ENCODE measurements around the gene ZDHHC8. TPM values are rescaled to one million over a fixed set of nuclear protein-coding genes. Genes with fewer than 3 reads are reported as not detected.
A peak's percentile ranks its signal among the peaks of the same experiment; 100 is the strongest.

The ZDHHC8 gene
- total and polyA plus RNA-seq, 2 experiments from 2014 or later = 30.3 to 53.4 TPM

DNA sequence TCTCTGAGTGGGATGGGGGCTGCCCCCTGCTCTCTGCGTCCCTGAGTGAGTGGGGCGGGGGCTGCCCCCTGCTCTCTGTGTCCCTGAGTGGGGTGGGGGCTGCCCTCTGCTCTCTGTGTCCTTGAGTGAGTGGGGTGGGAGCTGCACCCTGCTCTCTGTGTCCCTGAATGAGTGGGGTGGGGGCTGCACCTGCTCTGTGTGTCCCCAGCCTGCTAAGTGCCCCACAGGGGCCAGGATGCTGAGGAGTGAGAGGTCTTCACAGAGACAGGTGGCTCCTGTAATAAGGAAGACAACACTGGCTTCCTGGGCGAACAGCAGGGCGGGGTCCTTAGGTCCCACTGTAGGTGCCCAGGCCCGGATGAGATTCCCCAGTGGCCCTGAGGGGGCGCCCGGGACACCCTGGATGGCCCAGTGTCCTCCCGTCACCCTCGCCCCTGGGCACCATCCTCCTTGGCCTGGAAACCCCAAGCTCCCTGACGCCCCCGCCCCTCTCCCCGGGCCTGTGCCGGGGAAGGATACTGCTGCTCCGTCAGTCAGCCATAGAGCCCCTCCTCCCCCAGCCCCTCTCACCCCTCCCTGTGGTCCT, 23.1 kb downstream of the ZDHHC8 start:
- TF ChIP-seq, protein P1, sequence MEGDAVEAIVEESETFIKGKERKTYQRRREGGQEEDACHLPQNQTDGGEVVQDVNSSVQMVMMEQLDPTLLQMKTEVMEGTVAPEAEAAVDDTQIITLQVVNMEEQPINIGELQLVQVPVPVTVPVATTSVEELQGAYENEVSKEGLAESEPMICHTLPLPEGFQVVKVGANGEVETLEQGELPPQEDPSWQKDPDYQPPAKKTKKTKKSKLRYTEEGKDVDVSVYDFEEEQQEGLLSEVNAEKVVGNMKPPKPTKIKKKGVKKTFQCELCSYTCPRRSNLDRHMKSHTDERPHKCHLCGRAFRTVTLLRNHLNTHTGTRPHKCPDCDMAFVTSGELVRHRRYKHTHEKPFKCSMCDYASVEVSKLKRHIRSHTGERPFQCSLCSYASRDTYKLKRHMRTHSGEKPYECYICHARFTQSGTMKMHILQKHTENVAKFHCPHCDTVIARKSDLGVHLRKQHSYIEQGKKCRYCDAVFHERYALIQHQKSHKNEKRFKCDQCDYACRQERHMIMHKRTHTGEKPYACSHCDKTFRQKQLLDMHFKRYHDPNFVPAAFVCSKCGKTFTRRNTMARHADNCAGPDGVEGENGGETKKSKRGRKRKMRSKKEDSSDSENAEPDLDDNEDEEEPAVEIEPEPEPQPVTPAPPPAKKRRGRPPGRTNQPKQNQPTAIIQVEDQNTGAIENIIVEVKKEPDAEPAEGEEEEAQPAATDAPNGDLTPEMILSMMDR (IDR thresholded peaks at IDR 0.05; ENCODE audit: low read depth, low read length) = no peak
- no peak overlapping the region for H3K4me3 ChIP-seq
- no peak for DNase-seq (ENCODE audit: low read depth in 1 of 2, low spot score in 1 of 2)
- peaks cover 8% of the 10 kb centered on the region for H3K4me1 ChIP-seq (ENCODE audit: low read depth)
- no peaks in the 10 kb centered on the region for H3K9me3 ChIP-seq (ENCODE audit: low read depth)
- no peaks in the 10 kb centered on the region for H3K27me3 ChIP-seq
- no peak overlapping the region for H3K27ac ChIP-seq
- no peaks in the 10 kb centered on the region for H3K36me3 ChIP-seq

DNA sequence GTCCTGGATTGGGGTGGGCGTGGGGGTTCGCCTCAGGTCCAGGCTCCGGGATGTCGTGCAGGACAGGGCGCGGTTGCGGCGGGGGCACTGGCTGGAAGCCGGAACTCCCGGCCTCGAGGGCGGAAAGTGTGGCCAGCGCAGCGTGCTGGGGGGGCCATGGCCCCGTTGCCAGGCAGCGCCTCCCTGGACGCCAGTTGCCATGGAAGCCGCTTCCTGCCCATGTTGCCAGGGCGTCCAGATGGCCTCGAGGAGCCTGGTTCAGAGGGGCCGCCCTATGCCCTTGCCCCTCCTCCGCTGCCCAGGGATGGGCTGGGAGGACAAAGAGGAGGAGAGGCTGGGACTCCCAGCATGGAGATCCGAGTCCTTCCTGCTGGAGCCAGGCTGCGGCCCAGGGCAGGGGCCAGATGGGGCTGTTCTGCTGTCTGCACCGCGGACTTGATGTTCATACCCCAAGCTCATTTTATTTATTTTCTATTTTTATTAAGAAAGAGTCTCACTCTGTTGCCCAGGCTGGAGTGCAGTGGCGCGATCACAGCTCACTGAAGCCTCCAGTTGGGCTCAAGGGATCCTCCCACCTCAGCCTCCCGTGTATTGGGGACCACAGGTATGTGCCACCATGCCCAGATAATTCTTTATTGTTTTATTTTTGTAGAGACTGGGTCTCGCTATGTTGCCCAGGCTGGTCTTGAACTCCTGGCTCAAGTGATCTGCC, 23.9 kb downstream of the ZDHHC8 start:
- Histone ChIP-seq H3K9me3 (ENCODE audit: low read depth) (no peaks in the 10 kb centered on the region), H3K27ac (no peak overlapping the region), H3K36me3 (no peaks in the 10 kb centered on the region), H3K27me3 (no peaks in the 10 kb centered on the region), H3K4me3 (no peak overlapping the region), H3K4me1 (ENCODE audit: low read depth) (peaks cover 8% of the 10 kb centered on the region)
- DNase-seq (ENCODE audit: low read depth in 1 of 2, low spot score in 1 of 2) = peak in 1 of 2 donors; percentile 24
- TF ChIP-seq, protein P1 (IDR thresholded peaks at IDR 0.05; ENCODE audit: low read depth, low read length) = no peak

DNA sequence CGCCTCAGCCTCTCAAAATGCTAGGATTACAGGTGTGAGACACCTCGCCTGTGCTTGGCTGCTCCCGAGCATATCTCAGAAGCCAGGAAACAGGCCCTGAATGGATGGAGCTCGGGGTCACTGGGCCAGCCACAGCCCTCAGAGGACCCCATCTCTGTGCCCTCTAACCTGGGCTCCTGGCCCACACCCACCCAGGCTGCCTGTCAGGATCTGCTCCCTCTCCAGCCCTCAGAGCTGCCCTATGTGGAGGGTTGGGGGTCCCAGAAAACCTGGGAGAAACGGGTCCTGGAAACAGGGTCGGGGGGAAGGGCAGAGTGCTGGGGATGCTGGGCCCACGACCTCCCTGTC, 24.4 kb downstream of the ZDHHC8 start:
- H3K4me1 ChIP-seq (ENCODE audit: low read depth) = peaks cover 8% of the 10 kb centered on the region
- no peaks in the 10 kb centered on the region for H3K27me3 ChIP-seq
- TF ChIP-seq, protein P1 (IDR thresholded peaks at IDR 0.05; ENCODE audit: low read depth, low read length) = no peak
- no peak overlapping the region for H3K4me3 ChIP-seq
- DNase-seq (ENCODE audit: low read depth in 1 of 2, low spot score in 1 of 2) = no peak
- no peaks in the 10 kb centered on the region for H3K9me3 ChIP-seq (ENCODE audit: low read depth)
- H3K36me3 ChIP-seq = no peaks in the 10 kb centered on the region
- no peak overlapping the region for H3K27ac ChIP-seq

DNA sequence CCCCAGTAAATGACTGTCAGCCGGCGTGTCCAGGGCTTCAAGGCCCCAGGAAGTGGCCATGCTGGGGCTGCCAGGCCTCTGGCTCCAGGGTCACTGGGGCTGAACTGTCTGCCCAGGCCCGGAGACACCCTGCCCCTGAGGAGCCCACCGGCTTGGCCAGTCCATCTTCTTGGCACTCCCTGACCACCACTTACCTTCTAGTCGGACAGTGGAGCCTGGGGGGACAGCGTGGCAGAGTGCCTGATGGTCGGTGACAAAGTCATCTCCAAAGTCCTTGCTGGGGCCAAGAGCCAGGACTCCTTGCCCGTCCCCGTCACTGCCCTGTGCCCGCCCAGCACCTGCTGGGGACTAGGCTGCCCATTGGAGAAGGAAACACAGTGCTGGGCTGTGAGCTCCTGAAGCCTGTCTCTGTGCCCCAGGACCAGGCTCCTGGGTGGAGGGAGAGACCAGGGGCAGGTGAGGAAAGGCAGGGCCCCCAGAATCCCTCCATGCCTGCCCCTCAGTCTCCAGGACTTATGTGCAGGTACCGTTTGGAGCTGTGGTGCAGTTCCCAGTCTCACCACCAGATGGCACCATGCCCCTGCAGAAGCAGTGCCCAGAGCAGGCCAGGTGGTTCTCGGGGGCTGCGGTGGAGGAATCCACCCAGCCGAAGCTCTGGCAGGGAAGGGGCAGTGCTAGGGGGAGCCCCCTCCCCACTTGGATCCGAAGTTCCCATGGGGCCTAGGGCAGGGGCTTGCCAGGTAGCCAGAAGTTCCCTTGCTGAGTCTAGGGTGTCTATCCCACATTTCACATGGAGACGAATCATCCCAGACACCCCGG, 25.2 kb downstream of the ZDHHC8 start:
- no peaks in the 10 kb centered on the region for H3K9me3 ChIP-seq (ENCODE audit: low read depth)
- TF ChIP-seq, protein P1 (IDR thresholded peaks at IDR 0.05; ENCODE audit: low read depth, low read length) = peak; percentile 95
- H3K27ac ChIP-seq = no peak overlapping the region
- H3K4me1 ChIP-seq (ENCODE audit: low read depth) = peaks cover 8% of the 10 kb centered on the region
- no peak overlapping the region for H3K4me3 ChIP-seq
- H3K36me3 ChIP-seq = no peaks in the 10 kb centered on the region
- peak; percentile 79 to 84 for DNase-seq (ENCODE audit: low read depth in 1 of 2, low spot score in 1 of 2)
- no peaks in the 10 kb centered on the region for H3K27me3 ChIP-seq

DNA sequence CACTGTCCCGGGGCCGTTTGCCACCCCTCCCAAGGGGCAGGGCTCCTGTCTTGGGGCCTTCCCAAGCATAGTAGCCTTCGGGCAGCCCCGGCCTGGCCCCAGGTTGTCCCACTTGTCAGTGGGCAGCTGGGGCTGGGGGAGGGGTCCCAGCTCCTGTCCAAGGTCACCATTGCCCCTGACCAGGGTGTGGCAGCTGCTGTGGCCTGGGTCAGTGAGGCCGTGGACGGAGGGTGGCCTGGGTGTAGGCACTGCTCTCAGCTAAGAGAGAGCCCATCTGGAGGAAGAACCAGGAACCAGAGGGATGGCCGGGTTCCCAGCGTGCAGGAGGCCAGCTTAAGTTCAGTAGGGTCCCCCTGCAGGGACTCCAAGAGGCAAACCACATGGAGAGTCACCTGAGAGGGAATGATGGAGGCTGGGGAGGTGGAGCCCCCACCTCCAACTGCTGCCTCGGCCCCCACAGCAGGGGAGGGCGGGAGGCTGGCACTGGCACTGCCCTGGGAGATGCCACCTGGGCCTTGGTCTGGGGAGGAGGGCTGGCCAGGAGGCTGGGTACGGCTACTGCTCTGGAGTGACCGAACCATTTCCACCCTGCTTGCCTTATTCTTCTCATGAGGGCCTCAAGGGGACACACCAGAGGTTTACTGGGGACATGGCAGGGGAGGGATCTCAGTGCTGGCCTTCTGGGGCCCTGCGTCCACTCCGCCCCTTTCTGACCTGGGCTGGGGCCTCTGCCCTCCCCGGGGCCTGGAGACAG, 26.0 kb downstream of the ZDHHC8 start:
- Histone ChIP-seq H3K9me3 (ENCODE audit: low read depth) (no peaks in the 10 kb centered on the region), H3K27me3 (no peaks in the 10 kb centered on the region), H3K4me1 (ENCODE audit: low read depth) (peaks cover 8% of the 10 kb centered on the region), H3K36me3 (no peaks in the 10 kb centered on the region), H3K27ac (no peak overlapping the region), H3K4me3 (no peak overlapping the region)
- TF ChIP-seq, protein P1 (IDR thresholded peaks at IDR 0.05; ENCODE audit: low read depth, low read length) = no peak
- no peak for DNase-seq (ENCODE audit: low read depth in 1 of 2, low spot score in 1 of 2)
